K562 (cell line): ENCODE data around the gene ZKSCAN1. TPM values are rescaled to one million over a fixed set of nuclear protein-coding genes. Genes with fewer than 3 reads are reported as not detected.

Experiments
- ATAC-seq: fragments of 200-7000 bp; cut with Tn5 transposase; 3 replicates; pipeline ENCODE4 v1.9.1; 2020; ENCODE audit warnings: moderate library complexity
- BruUV-seq: library from RNA; stranded (reverse); fragments of 400-500 nt; replicated peaks from 2 replicates; lab custom pipeline; 2021; lab: Mats Ljungman, UMichigan
- CTCF ChIA-PET: fragments of 300-600 bp; formaldehyde crosslinking; extraction: SDS; loops from one replicate; lab custom pipeline; 2021; ENCODE audit warnings: low intra/inter-chr PET ratio; lab: Yijun Ruan, JAX
- POLR2A ChIA-PET: fragments of 300-600, 350-650 bp; sonication (Branson Sonifier 250); formaldehyde crosslinking; extraction: SDS; loops from one replicate; lab custom pipeline; 2021; ENCODE audit warnings: antibody characterized with exemption, inconsistent platforms; lab: Yijun Ruan, JAX
- DNase-seq, 4 experiments: peaks; one replicate each; pipeline versions ENCODE4 v3.0.0 to v3.0.0-alpha.2; 2011 to 2018; ENCODE audit warnings: low spot score in 3 of 4, mixed read lengths in 3 of 4; ENCODE audit errors: extremely low read depth in 1 of 4
- FAIRE-seq: peaks from 2 replicates; lab custom pipeline; 2011; peaks lifted over from hg19 to GRCh38; lab: Jason Lieb, UNC
- H2AFZ ChIP-seq: 2 replicates; pipeline ENCODE4 v1.6.0; 2011; ENCODE audit warnings: low read depth, low read length, control low read depth, inconsistent platforms
- H3K27ac ChIP-seq: fragments of 200-600 bp; 3 replicates; pipeline ENCODE4 v1.8.0; 2011; ENCODE audit warnings: low read depth, mild to moderate bottlenecking, control low read depth, inconsistent platforms, low read length, moderate library complexity, mixed read lengths; ENCODE audit errors: extremely low read depth
- H3K27me3 ChIP-seq, 2 experiments: fragments of 300-600 bp in 1 of 2; 2 replicates in 1 of 2; 3 replicates in 1 of 2; pipeline versions ENCODE4 v1.6.0 to v1.8.0; 2011; ENCODE audit warnings: inconsistent platforms in 2 of 2, low read length in 2 of 2, mild to moderate bottlenecking in 1 of 2, mixed read lengths in 1 of 2, moderate library complexity in 1 of 2; ENCODE audit not compliant: control insufficient read depth in 2 of 2, insufficient read depth in 2 of 2
- H3K36me3 ChIP-seq: fragments of 300-600 bp; 3 replicates; pipeline ENCODE4 v1.8.0; 2011; ENCODE audit warnings: mild to moderate bottlenecking, low read length, inconsistent platforms; ENCODE audit not compliant: control insufficient read depth, insufficient read depth
- H3K4me1 ChIP-seq, 2 experiments: fragments of 200-600 bp in 1 of 2; replicated peaks in 1 of 2; 2 replicates in 1 of 2; 3 replicates in 1 of 2; pipeline versions ENCODE4 v1.5.1 to v1.8.0; 2011; ENCODE audit warnings: inconsistent platforms in 2 of 2, low read length in 2 of 2, mild to moderate bottlenecking in 1 of 2, mixed read lengths in 1 of 2, moderate library complexity in 1 of 2; ENCODE audit not compliant: control insufficient read depth in 2 of 2, insufficient read depth in 2 of 2
- H3K4me2 ChIP-seq: 2 replicates; pipeline ENCODE4 v1.6.1; 2011; ENCODE audit warnings: low read length, control low read depth, inconsistent platforms, mixed read lengths; ENCODE audit not compliant: insufficient read depth
- H3K4me3 ChIP-seq: fragments of 200-600 bp; sonication (generic), shearing (Covaris generic); 2 replicates; pipeline ENCODE4 v1.5.1; 2016; ENCODE audit warnings: control low read depth, inconsistent platforms
- H3K79me2 ChIP-seq: fragments of 200-600 bp; 3 replicates; pipeline ENCODE4 v1.8.0; 2011; ENCODE audit warnings: low read length, inconsistent platforms; ENCODE audit not compliant: control insufficient read depth, insufficient read depth
- H3K9ac ChIP-seq, 2 experiments: 2 replicates each; pipeline versions ENCODE4 v1.6.0 to v1.6.1; 2011; ENCODE audit warnings: low read depth in 2 of 2, low read length in 2 of 2, control low read depth in 1 of 2, inconsistent platforms in 1 of 2, mild to moderate bottlenecking in 1 of 2, mixed read lengths in 1 of 2; ENCODE audit not compliant: insufficient read depth in 1 of 2
- H3K9me1 ChIP-seq: one replicate; pipeline ENCODE4 v1.6.0; 2011; ENCODE audit warnings: inconsistent platforms, mild to moderate bottlenecking, low read length, moderate library complexity; ENCODE audit not compliant: control insufficient read depth, insufficient read depth
- H3K9me3 ChIP-seq: replicated peaks from 2 replicates; pipeline ENCODE4 v1.5.1; 2011; ENCODE audit warnings: low read depth, low read length, inconsistent platforms; ENCODE audit not compliant: control insufficient read depth, insufficient read depth
- H4K20me1 ChIP-seq: replicated peaks from 2 replicates; pipeline ENCODE4 v1.6.1; 2011; ENCODE audit warnings: low read length, inconsistent platforms, mixed read lengths; ENCODE audit not compliant: control insufficient read depth, insufficient read depth
- ATF3 ChIP-seq, 2 experiments: fragments of 450-650 bp in 1 of 2; sonication (generic) in 1 of 2; formaldehyde crosslinking in 1 of 2; IDR thresholded peaks in 1 of 2; conservative IDR thresholded peaks in 1 of 2; 2 replicates each; pipeline versions ENCODE4 v1.6.1 to v1.8.1; 2016 to 2023; ENCODE audit warnings: mild to moderate bottlenecking in 2 of 2, moderate library complexity in 2 of 2, inconsistent platforms in 1 of 2, missing genetic modification reagents in 1 of 2
- BCOR ChIP-seq: fragments of 450-650 bp; IDR thresholded peaks from 2 replicates; pipeline ENCODE4 v1.6.1; 2016
- CBX2 ChIP-seq: fragments of 200-600 bp; sonication (generic); IDR thresholded peaks from one replicate; pipeline ENCODE4 v1.6.1; 2012; ENCODE audit warnings: mild to moderate bottlenecking, low read length, inconsistent platforms; ENCODE audit not compliant: insufficient read depth, poor library complexity, severe bottlenecking
- DMBX1 ChIP-seq: fragments of 250-450 bp; sonication (Bioruptor Pico); IDR thresholded peaks from 2 replicates; pipeline ENCODE4 v1.8.0; 2022; ENCODE audit warnings: inconsistent platforms, mild to moderate bottlenecking, moderate library complexity, borderline replicate concordance
- DPF2 ChIP-seq: fragments of 450-650 bp; IDR thresholded peaks from 2 replicates; pipeline ENCODE4 v1.6.1; 2016
- POU5F1 ChIP-seq: fragments of 150-350 bp; IDR thresholded peaks from 2 replicates; pipeline ENCODE4 v1.6.1; 2014; ENCODE audit warnings: borderline replicate concordance, low read length, low read depth, mild to moderate bottlenecking; ENCODE audit not compliant: partially characterized antibody
- SMARCE1 ChIP-seq: fragments of 450-650 bp; IDR thresholded peaks from 2 replicates; pipeline ENCODE4 v1.7.1; 2016; ENCODE audit warnings: mild to moderate bottlenecking
- ZNF184 ChIP-seq: sonication (generic); formaldehyde crosslinking; IDR thresholded peaks from 2 replicates; pipeline ENCODE4 v1.5.0; 2020; ENCODE audit warnings: missing genetic modification reagents
- ZNF518B ChIP-seq: fragments of 250-450 bp; sonication (Bioruptor Pico); IDR thresholded peaks from 2 replicates; pipeline ENCODE4 v1.5.0; 2021; ENCODE audit warnings: mild to moderate bottlenecking, moderate library complexity
- WGBS: fragments of 100-300 bp; shearing (Covaris generic); methylation state at CpG from one replicate; pipeline ENCODE4 v1.1.6; 2016; ENCODE audit warnings: low coverage, mixed read lengths; ENCODE audit not compliant: insufficient coverage; ENCODE audit errors: missing lambda C conversion rate; 5-methylcytosine and 5-hydroxymethylcytosine counted together
- in situ Hi-C: fragments of 300-500 bp; cut with MboI; formaldehyde crosslinking; loops from 4 replicates; pipeline ENCODE4 v1.15.0; 2018; ENCODE audit warnings: inconsistent platforms, mixed read lengths
- intact Hi-C: fragments of 100-400 bp; cut with micrococcal nuclease; formaldehyde crosslinking; loops from 2 replicates; pipeline ENCODE4 v1.14.2; 2022
- polyA plus RNA-seq, 8 experiments: library from polyadenylated mRNA; depleted of rRNA in 4 of 8; stranded (reverse) in 5 of 8; unstranded in 3 of 8; fragments of >200 nt; fragmentation: Nextera tagmentation in 2 of 8; fragmentation: Illumina TruSeq in 1 of 8; extraction: Ambion mirVana in 2 of 8; extraction: Trizol in 1 of 8; gene quantifications; 2 replicates each; pipeline versions ENCODE4 v1.2.1 to v1.2.3, GENCODE V29; 2011 to 2014; ENCODE audit warnings: inconsistent platforms in 1 of 8, missing spikeins in 1 of 8
- total RNA-seq, 7 experiments: library from RNA; depleted of rRNA in 6 of 7; stranded (reverse); fragments of >200 nt in 6 of 7; fragmentation: Illumina TruSeq in 2 of 7; extraction: Trizol in 2 of 7; gene quantifications; 2 replicates each; pipeline versions ENCODE4 v1.2.1 to v1.2.3, GENCODE V29; 2011 to 2021; ENCODE audit warnings: low replicate concordance in 1 of 7

The ZKSCAN1 gene
- total and polyA plus RNA-seq, 9 of the 15 experiments (the other 6 are each of a cell fraction or from before 2014, with no cell fraction given), result 5.3 to 43.0 (median 23.2) TPM

GRCh38 chr7:100087055-100087750 is 71.8 kb downstream of the ZKSCAN1 start:
- peaks cover 24% of the 10 kb centered on the region for H3K36me3 ChIP-seq
- H3K4me2 ChIP-seq, result no peak overlapping the region
- H4K20me1 ChIP-seq, result peaks cover 10% of the 10 kb centered on the region; the same call in 1 of the 2 replicates
- H3K9me1 ChIP-seq, result no peaks in the 10 kb centered on the region
- 77% methylated on average over 10 of the region's 10 CpGs for WGBS
- BruUV-seq, result no TSS peak
- no peak for ATAC-seq
- no peak overlapping the region; the same call in 2 of the 3 replicates for H3K27ac ChIP-seq
- no peaks in the 10 kb centered on the region for H3K27me3 ChIP-seq
- POLR2A ChIA-PET, result interaction anchor here (7.9 kb wide), 1 partner anchor 14 kb away, joined by 115 read pairs; the partner anchor contains the start of genes AP4M1 and MCM7
- H3K9ac ChIP-seq, result no peak overlapping the region
- TF ChIP-seq SMARCE1 (peak; percentile 29; the same call in 1 of the 2 replicates), POU5F1 (no peak), ZNF184 (CRISPR knock-in tag) (no peak), DMBX1 (CRISPR knock-in tag) (peak; percentile 20; the same call in 1 of the 2 replicates), ZNF518B (CRISPR knock-in tag) (no peak), BCOR (peak; percentile 52), CBX2 (no peak), ATF3 (IDR thresholded peaks at IDR 0.05) (peak; percentile 21; the same call in 1 of the 2 replicates), ATF3 (CRISPR knock-in tag; conservative IDR thresholded peaks at IDR 0.05) (no peak), DPF2 (peak; percentile 49; the same call in 1 of the 2 replicates)
- H3K4me1 ChIP-seq, result peaks cover 31 to 32% of the 10 kb centered on the region in 2 experiments
- FAIRE-seq, result no peak
- no peaks in the 10 kb centered on the region for H3K9me3 ChIP-seq
- H3K79me2 ChIP-seq, result peaks cover 19% of the 10 kb centered on the region
- H3K4me3 ChIP-seq, result no peak overlapping the region
- H2AFZ ChIP-seq, result peak overlapping the region; percentile 53
- intact Hi-C loops, result no loop called here
- in situ Hi-C loops, result no loop called here
- DNase-seq, result no peak
- CTCF ChIA-PET, result no interaction called here
